ELR (cell line): ENCODE results near the gene IL3RA.

Experiments used
- DNase-seq: peaks from one replicate; pipeline ENCODE4 v3.0.0-alpha.2; 2015; ENCODE audit warnings: low read depth

The IL3RA gene

GRCh38 chrX:1385253-1386223 is 49.0 kb downstream of the IL3RA start:
- DNase-seq = no peak

DNA sequence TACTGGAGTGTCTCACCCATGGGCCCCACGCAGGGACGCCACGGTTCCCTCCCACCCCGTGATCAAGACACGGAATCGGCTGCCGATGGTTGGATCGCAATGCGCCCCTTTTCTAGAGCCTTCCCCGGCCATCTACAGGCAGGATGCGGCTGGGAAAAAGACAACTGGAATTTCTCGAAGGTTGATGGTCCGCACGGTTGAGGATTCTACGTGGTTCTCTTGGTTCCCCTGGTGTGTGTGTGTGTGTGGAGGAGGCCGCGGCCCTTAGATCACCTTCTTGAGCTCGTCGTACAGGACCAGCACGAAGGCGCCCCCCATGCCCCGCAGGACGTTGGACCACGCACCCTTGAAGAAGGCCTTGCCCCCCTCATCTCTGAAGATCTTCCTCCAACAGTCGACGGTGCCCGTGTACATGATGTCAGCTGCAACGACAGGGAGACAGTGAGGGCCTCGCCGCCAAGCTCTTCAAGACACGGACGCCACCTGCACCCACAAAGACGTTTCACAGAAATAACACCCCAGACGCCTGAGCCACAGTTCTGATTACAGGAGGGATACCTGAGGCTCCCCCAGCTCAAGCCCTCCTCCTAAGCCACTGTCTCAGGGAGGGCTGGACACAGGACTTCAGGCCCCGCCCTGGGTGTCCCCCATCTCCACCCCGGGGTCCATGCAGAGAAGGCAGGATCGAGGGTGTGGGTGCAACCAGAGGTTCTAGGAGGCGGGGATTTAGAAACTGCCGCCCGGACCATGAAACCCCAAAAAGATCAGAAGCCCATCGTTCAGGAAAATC is 49.9 kb downstream of the IL3RA start:
- no peak for DNase-seq

GRCh38 chrX:1387141-1387776 is 50.7 kb downstream of the IL3RA start:
- no peak for DNase-seq

- DNase-seq = no peak
Observed at GRCh38 chrX:1388651-1389050, 52.1 kb downstream of the IL3RA start.

DNA sequence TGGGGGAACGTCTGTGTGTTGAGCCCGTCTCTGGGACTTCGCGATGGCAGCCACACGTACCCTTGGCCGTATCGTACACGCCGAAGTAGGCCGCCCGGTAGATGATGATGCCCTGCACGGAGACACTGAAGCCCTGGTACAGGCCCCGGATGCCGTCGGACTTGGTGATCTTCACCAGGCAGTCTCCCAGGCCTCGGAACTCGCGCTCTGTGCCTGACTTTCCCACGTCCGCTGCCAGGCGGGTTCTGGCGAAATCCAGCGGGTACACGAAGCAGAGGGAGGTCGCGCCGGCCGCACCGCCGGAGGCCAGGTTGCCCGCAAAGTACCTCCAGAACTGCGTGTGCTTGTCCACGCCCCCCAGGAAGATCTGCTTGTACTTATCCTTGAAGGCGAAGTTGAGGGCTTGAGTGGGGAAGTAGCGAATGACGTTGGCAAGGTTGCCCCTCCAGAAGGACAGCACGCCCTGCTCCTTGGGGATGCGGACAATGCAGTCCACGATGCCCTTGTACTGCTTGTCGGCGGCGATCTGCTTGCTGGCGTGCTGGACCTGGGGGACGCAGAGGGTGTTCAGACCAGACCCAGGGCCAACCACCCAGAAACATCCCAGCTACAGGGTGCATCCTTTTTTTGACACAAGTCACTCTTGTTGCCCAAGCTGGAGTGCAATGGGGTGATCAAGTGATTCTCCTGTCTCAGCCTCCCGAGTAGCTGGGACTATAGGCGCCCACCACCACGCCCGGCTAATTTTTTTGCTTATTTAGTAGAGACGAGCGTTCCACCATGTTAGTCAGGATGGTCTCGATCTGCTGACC is 52.8 kb downstream of the IL3RA start:
- no peak for DNase-seq

DNA sequence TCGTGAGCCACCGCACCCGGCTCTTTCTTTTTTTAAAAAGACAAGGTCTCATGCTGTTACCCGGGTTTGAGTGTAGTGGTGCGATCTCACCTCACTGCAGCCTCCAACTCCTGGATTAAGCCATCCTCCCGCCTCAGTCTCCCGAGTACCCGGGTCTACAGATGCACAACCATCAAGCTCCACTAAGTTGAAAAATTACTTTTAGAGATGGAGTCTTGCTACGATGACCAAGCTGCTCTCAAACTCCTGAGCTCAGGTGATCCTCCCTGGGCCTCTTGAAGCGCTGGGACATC is 53.4 kb downstream of the IL3RA start:
- DNase-seq = no peak

GRCh38 chrX:1390621-1391369 is 54.2 kb downstream of the IL3RA start:
- no peak for DNase-seq

DNA sequence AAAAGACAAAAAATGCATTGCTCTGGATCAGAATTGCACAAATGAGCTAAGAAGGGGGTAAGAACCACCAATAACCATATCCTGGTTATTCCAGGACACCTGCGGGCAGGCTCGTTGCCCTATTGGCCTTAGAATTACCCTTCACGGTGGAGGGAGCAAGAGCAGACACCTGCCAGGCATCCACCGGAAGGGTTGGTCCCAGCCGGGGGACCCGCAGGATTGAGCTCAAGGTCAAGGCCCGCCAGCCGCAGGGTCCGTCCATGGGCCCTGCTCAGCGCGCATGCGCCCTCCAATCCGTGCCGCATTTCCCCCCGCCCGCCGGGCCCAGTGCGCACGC is 54.8 kb downstream of the IL3RA start:
- DNase-seq = no peak

GRCh38 chrX:1391707-1392375 is 55.3 kb downstream of the IL3RA start, which contains the start of gene SLC25A6:
Gene SLC25A6 (minus strand): TSS chrX:1392113. CDS start chrX:1392009, 104 bp downstream.
- DNase-seq = peak; percentile 97

- peak; percentile 76 for DNase-seq
Observed at GRCh38 chrX:1392376-1393068, 55.9 kb downstream of the IL3RA start.

- DNase-seq = no peak
Observed at GRCh38 chrX:1393871-1394615, 57.5 kb downstream of the IL3RA start.

DNA sequence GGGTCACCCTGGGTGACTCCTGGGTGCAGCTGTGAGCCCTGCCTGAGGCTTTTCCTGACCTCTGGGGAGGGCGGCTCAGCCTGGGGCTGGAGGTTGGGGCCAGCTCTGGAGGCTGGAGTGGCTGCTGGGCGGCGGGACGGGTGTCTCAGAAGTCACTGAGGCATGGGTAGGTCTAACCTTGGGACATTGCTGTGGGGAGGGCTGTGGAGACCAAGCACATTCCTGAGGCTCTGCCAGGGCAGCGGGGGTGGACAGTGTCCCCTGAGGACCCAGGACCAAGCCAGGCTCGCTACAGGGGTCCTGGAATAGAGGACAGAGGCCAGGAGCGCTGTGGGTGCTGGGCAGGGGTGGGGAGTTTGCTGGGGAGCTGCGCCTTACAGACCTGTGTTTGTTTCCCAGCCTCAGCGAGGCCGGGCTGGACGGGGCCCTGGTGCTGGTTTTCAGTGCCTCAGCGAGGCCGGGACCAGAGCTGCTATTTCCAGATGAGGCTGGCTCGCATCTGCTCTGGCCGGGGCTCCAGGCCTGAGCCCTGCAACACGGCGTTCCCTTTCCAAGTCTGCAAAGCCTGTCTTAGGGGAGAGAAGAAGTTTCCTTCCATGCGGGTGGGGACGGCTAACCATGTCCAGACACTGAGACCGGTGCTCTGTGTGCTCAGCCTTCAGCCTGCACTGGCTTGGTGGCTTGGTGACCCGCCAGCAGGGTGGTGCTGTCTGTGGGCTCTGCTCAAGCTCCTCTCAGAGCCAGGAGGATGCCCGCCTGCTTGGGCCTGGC is 58.3 kb downstream of the IL3RA start:
- no peak for DNase-seq

- no peak for DNase-seq
Observed at GRCh38 chrX:1395646-1396216, 59.1 kb downstream of the IL3RA start.

GRCh38 chrX:1397001-1397400 is 60.4 kb downstream of the IL3RA start:
- no peak for DNase-seq

- DNase-seq = no peak
Observed at GRCh38 chrX:1397441-1398270, 61.1 kb downstream of the IL3RA start.

DNA sequence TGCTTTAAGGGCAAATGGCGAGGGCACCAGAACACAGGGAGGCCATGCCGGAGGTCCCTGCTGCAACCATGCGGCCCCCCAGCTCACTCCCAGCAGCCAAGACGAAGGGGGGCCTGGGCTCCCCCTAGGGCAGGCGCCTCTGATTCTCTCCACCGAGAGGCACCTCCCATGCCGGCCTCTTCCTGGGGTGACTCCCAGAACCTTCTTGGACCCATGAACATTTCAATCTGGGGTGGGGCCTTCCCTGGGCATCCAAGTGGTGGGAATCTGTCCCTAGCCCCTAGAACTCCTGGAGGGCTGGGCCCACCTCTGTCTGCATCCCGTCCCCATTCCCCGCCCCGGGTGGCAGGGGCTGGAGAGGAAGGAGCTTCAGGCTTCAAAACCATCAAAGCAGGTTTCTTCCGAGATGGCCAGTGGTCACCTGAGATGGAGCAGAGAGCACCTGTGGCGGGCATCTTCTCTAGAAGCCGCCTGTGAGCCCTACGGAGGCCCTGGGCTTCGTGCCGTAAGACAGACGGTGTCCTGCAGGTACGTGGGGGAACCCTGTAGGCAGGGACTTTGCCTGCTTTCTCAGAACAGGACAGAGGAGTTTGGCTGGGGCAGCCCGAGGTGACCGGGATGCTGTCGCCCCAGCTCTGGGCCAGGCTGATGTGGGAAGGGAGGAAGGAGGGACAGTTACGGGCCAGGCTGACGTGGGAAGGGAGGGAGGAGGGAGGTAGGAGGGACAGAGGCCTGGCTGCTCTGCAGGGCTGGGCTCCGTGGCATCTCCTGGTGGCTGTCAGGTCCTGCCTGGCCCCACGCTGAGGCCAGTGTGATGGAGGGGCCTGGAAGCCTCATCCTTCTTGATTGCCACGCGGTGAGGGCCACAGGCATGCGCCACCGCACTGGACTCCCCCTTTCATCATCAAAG is 62.1 kb downstream of the IL3RA start:
- no peak for DNase-seq
